Loucy (cell line): ENCODE results near the gene BRAF.
A peak's percentile ranks its signal among the peaks of the same experiment; 100 is the strongest.

Source experiments
- CTCF ChIP-seq: fragments of 200-600 bp; sonication (generic); conservative IDR thresholded peaks from 2 replicates; pipeline ENCODE4 v1.5.1; 2014; ENCODE audit warnings: mild to moderate bottlenecking, antibody characterized with exemption, low read length
- EZH2phosphoT487 ChIP-seq: fragments of 200-600 bp; IDR thresholded peaks from 2 replicates; pipeline ENCODE4 v1.6.1; 2018; ENCODE audit warnings: antibody characterized with exemption, mild to moderate bottlenecking, moderate library complexity, borderline replicate concordance

GRCh38 chr7:140726281-140726680 is 198.4 kb downstream of the BRAF start:
- peak; percentile 60 for TF ChIP-seq CTCF
- no peak for TF ChIP-seq EZH2phosphoT487
